COLO829 (cell line): ENCODE results near the gene ADA.
A peak's percentile ranks its signal among the peaks of the same experiment; 100 is the strongest.
"Not testable (repeated sequence)": the region's sequence is repeated elsewhere in the genome, so short reads cannot be mapped to it uniquely, and the experiment has no call there.

ENCODE experiments used
- DNase-seq: peaks from one replicate; pipeline ENCODE4 v3.0.0; 2012; ENCODE audit warnings: low spot score

ADA gene

GRCh38 chr20:44599715-44600114, 51.8 kb downstream of the ADA start:
- no peak for DNase-seq

GRCh38 chr20:44598423-44599305, 52.8 kb downstream of the ADA start:
- no peak for DNase-seq

GRCh38 chr20:44597930-44598329, 53.6 kb downstream of the ADA start:
- no peak for DNase-seq

GRCh38 chr20:44597516-44597915, 54.0 kb downstream of the ADA start:
- DNase-seq, result no peak

GRCh38 chr20:44596876-44597275, 54.6 kb downstream of the ADA start:
- no peak for DNase-seq

GRCh38 chr20:44596010-44596409, 55.5 kb downstream of the ADA start:
- no peak for DNase-seq

- peak; percentile 48 for DNase-seq
Measured at GRCh38 chr20:44594730-44595129, 56.8 kb downstream of the ADA start.

GRCh38 chr20:44593751-44594150, 57.7 kb downstream of the ADA start:
- no peak for DNase-seq

- DNase-seq, result no peak
Measured at GRCh38 chr20:44592366-44592765, 59.1 kb downstream of the ADA start.

- no peak for DNase-seq
Measured at GRCh38 chr20:44590980-44591778, 60.3 kb downstream of the ADA start.

GRCh38 chr20:44589537-44589936, 62.0 kb downstream of the ADA start:
- DNase-seq, result no peak

- DNase-seq, result not testable (repeated sequence)
Measured at GRCh38 chr20:44588321-44588720, 63.2 kb downstream of the ADA start.

GRCh38 chr20:44587035-44587980, 64.2 kb downstream of the ADA start:
- DNase-seq, result no peak

- DNase-seq, result no peak
Measured at GRCh38 chr20:44586289-44586911, 65.1 kb downstream of the ADA start.

- no peak for DNase-seq
Measured at GRCh38 chr20:44585057-44585963, 66.2 kb downstream of the ADA start.

GRCh38 chr20:44584162-44584561, 67.3 kb downstream of the ADA start:
- no peak for DNase-seq

- no peak for DNase-seq
Measured at GRCh38 chr20:44583157-44583556, 68.3 kb downstream of the ADA start.

- peak; percentile 69 for DNase-seq
Measured at GRCh38 chr20:44582311-44583025, 69.0 kb downstream of the ADA start, which contains the start of gene PKIG. Gene PKIG (plus strand): TSS chr20:44582579. CDS start chr20:44614557, 31,978 bp downstream.

GRCh38 chr20:44581515-44581914, 70.0 kb downstream of the ADA start:
- DNase-seq, result peak; percentile 38
